Stimulated activated CD4-positive, alpha-beta T cell treated with anti-CD3 and anti-CD28 coated beads, Interleukin-1b, Interleukin-23, amount 100 ng/mL, for 1 hour (primary cell): ENCODE results near the gene SRPK2.
"Not testable (repeated sequence)": the region's sequence is repeated elsewhere in the genome, so short reads cannot be mapped to it uniquely, and the experiment has no call there.

Experiments
- DNase-seq, 2 donors: peaks; one replicate each; pipeline ENCODE4 v3.0.0-alpha.2; 2020; ENCODE audit warnings: low read depth in 2 of 2

The SRPK2 gene

DNA sequence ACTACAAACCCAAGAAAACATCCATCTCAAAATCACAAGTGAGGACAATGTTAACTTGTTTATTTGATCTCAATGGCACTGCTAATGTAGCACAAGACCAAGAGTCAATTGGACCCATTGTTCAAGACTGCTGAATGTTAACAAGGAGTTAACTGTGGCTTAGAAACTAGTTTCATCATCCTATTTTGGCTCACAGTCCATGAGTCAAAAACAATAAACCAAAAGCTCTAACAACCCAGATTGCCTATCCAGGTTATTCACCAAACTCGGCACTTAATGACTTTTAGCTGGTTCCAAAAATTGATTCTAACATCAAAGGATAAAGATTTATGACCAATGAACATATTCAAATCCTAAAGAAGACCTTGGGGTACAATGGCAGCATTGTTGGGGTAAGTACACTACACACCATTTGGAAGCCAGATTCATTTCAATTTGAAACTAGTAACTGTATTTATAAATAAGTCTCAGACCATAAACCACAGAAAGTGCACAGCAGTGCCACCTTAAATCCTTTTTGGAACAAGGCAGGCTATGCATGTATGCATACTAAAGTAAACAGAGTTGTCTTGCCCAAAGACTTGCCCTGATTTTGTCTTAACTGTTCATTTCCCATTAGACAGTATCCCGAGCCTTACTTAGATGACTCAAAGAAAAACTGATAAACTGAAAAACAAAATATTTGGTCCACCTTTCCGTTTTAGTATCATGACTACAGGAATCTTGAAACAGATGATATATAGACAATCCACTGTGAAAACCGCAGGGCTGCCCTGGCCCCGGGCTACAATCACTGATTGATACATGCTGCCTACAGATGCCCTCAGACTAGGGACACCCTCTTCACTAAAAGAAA lies 84.5 kb downstream of the SRPK2 start:
- no peak for DNase-seq

DNA sequence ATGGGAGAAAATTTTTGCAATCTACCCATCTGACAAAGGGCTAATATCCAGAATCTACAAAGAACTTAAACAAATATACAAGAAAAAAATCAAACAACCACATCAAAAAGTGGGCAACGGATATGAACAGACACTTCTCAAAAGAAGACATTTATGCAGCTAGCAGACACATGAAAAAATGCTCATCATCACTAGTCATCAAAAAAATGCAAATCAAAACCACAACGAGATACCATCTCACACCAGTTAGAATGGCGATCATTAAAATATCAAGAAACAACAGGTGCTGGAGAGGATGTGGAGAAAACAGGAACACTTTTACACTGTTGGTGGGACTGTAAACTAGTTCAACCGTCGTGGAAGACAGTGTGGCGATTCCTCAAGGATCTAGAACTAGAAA lies 88.1 kb downstream of the SRPK2 start:
- DNase-seq: not testable (repeated sequence)

DNA sequence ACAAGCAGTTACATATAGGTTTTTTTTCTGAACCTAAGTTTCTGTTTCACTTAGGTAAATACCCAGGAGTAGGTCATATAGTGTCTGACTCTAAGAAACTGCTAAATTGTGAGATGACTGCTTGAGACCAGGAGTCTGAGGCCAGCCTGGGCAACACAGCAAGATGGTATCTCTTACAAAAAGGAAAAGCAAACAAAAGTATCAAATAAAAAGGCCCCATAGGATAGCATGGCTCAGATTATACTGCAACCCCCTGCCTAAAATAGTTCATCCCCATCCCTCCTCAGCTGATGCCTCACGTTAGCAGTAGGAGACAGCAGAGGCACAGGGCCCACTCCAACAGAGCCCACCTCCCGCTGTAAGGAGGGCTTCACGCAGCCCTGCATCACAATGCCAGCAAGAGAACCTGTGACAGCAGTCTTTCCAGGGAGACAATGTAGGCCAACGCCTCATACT lies 90.3 kb downstream of the SRPK2 start:
- no peak for DNase-seq

DNA sequence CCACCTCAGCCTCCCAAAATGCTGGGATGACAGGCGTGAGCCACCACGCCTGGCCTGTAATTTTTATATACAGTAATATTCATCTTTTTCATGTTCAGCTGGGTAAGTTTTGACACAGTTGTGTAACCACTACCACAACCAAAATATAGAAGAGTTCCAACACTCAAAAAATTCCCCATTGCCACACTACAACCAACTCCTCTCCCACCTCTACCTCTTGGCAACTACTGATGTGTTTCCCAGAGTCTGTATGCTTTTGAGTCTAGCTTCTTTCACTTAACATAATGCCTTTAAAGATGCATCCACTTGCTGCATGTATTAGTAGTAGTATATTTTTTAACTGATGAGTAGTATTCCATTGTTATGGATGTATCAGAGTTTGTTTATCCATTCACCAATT lies 90.7 kb downstream of the SRPK2 start:
- no peak for DNase-seq

DNA sequence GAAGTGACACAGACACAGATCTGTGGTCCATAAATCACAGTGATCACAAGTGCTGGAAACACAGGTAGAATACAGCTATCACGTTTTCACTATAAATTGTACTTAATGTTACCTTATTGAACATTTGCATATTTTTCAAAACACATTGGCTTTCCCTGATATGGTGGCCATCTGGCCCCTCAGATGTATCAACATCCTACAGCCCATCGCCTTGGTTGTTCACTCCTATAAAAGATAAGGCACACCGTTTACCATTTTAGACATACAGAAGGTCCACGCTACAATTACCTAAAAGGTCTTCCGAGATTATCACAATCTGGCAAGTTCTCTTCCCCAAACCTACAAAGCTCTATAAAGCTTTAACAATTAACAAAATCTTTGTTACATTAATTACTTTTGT lies 91.4 kb downstream of the SRPK2 start:
- no peak for DNase-seq

DNA sequence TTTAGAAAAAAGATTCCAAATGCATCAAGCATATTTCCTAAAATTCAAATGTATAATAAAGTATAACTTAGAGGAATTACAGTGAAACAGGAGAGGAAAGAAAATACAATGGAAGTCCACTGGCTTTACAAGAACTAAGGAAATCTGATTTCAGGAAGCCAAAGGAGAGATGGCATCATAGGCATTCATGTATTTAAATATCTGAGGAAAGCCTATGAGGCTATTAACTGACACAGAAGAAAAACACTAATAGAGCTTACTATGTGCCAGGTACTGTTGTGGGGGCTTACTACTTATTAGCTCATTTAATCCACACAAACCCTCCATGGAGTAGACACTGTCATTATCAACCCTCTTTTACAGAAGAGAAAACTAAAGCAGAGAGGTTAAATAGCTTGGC lies 92.2 kb downstream of the SRPK2 start:
- DNase-seq: no peak

DNA sequence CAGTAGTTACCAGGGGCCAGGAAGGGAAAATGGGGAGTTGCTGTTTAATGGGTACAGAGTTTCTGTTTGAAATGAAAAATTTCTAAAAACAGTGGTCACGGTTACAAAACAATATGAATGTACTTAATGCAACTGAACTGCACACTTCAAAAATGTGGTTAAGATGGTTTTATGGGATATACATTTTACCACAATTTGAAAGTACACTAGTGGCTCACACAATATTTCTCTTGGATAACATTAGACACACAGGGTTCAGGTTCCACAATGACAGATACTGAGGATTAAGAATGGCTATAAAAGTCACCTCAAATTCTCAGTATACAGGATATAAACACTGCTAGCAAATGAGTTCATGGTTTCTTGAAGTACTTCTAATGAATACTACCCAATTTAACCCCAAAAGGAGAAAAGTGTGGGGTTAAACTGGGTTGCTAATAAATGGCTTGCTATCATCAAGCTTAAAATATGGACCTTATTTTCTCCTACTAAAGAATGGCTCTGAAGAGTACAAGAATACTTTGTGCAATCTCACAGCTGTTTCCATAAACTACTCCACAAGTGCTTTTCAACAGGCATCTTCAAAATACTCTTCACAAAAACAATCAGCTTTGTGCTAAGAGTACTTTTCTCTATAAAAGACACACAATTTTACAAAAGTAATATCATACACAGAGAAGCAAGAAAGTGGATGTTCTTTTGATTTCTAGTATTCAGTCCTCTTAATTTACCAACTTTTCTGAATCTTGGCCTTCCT lies 92.9 kb downstream of the SRPK2 start:
- DNase-seq: no peak

DNA sequence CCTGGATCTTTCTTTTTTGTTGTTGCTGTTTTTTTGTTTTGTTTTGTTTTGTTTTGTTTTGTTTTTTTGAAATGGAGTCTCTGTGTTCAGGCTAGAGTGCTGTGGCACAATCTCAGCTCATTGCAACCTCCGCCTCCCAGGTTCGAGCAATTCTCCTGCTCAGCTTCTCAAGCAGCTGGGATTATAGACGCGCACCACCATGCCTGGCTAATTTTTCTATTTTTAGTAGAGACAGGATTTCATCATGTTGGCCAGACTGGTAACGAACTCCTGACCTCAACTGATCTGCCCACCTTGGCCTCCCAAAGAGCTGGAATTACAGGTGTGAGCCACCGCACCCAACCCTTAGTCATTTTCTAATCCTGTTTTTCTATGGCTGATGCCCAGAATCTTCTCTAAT lies 94.2 kb downstream of the SRPK2 start:
- DNase-seq: not testable (repeated sequence)

DNA sequence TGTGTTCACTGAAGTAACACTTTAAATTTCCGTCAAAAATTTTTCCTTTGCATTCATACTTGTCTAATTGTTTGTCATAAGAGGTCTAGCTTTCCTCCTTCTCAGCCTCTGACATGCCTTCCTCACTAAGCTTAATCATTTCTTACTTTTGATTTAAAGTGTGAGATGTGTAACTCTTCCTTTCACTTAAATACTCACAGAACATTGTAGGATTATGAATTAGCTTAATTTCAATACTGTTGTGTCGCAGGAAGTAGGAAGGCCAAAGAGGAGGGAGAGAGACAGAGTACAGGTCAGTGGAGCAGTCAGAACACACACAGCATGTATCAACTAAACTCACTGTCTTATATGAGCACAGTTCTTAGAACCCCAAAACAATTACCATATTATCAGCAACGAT lies 99.0 kb downstream of the SRPK2 start:
- DNase-seq: no peak

DNA sequence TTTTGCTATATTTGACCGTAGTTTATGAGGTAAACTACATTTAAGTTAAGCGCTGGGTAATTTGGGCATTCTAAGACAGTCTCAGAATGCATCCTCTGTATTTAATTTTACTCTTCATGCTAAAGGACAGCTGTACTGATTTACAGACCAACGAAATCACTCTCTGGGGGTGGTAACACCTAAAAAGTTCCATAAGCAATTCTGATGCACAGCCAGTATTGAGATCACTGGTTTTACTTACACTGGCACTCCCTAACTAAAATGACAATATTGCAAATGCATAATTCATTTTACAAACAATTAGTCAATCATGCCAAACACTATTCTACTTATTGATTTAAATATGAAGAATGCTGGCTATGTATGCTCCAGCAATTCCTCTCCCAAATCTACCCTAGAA lies 102.3 kb downstream of the SRPK2 start:
- DNase-seq: no peak

DNA sequence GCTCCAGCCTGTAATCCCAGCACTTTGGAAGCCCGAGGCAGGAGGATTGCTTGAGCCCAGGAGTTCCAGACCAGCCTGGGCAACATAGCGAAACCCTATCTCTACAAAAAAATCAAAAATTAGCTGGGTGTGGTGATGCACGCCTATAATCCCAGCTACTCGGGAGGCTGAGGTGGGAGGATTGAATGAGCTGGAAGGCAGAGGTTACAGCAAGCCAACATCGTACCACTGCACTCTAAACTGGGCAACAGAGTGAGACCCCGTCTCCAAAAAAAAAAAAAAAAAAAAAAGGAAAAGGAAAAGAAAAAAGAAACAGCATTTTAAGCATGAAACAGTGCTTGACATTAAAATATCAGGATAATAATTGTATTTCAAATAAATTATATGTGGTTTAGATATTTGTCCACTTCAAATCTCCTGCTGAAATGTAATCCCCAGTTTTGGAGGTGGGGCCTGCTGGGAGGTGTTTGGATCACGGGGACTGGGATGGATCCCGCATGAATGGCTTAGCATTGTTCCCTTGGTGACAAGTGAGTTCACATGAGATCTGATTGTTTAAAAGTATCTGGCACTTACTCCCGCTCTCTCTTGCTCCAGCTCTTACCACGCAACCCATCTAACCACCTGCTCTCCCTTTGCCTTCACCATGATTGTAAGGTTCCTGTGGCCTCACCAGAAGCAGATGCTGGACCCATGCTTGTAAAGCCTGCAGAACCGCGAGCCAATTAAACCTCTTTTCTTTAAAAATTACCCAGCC lies 103.4 kb downstream of the SRPK2 start:
- no peak for DNase-seq

DNA sequence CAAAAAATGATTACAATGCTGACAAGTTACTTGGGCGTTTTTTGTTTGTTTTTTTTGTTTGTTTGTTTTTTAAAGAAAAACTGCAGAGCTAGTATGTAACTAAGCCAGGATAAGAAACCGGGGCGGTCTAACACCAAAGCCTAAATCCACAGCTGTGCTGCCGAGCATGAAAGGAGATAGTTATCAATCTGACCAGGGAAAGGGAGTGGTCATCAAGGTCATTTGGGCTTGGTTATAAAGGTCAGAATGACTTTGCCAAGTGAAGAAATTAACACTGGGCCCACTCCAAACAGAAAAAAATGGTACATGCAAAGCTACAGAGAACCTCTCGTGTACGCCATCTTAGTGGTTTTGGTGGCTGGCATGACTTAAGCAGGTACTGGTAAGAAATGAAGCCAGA lies 104.7 kb downstream of the SRPK2 start:
- DNase-seq: no peak

DNA sequence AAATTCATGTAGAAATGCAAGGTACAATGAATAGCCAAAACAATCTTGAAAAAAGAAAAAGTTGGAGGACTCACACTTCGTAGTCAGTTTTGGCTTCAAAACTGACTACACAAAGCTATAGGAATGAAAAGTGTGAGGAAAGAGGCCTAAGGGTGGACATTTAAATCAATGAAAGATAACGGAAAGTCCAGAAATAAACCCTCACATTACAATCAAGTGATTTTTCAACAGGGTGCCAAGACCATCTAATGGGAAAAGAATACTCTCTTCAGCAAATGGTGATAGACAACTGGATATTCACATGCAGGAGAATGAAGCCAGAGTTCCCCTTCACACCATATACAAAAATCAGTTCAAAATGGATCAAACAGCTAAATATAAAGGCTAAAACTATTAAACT lies 106.8 kb downstream of the SRPK2 start:
- no peak for DNase-seq

DNA sequence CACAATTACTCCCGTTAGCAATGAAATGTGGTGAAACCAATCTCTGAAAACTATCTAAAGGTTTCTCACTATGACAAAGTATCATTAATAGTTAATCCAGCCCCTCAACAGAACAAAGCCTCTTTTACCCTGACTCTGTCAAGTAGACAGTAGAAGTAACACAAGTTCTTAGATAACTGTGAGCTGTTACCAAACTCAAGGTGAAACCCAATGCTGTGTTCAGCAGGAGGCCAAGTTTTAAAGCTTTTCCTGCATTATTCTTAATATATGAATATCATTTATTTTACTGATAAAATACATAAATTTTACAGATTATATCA lies 109.1 kb downstream of the SRPK2 start:
- DNase-seq: no peak

DNA sequence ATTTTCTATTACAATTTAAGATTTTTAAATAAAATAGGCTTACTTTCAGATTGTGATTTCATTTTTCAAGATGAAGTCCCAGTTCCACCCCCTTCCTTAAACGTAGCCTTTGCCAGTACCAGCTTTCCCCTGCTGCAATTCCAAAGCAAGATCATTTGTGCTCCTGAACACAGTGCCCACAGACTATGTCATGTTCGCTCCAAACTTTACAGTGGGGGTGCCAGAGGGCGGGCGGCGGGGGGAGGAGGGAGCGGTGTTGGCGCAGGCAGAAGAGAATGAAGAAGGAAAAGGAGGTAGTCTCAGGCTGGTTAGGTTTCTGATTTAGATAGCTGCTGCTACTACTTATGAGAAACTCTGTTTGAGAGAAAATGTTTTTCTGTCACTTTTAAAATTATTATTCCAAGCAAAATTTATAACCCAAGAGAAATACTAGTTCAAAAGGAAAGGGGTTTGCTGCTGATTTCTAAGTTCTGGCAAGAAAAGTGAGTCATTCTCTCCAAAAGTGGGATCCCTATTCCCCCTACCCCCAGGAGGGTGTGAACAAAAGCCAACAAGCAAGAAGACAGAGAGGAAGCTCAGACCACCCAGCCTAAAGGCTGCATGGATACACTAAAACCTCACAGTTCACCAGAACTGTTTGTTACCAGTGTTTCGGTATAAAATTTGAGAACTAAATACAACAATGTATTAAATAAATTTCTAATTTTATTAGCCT lies 109.6 kb downstream of the SRPK2 start:
- no peak for DNase-seq

DNA sequence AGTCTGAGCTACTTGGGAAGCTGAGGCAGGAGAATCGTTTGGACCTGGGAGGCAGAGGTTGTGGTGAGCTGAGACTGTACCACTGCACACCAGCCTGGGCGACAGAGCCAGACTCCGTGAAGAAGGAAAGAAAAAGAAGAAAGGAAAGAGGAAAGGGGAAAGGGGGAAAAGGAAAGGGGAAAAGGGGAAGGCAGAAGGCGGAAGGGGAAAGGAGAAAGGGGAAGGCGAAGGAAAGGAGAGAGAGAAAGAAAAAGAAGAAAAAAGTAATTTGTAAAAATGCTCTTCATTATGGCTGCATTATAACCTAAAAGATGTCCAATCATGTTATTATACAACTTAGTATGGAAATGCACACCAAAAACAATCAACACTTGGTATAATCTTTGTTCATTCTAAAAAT lies 110.2 kb downstream of the SRPK2 start:
- DNase-seq: no peak

DNA sequence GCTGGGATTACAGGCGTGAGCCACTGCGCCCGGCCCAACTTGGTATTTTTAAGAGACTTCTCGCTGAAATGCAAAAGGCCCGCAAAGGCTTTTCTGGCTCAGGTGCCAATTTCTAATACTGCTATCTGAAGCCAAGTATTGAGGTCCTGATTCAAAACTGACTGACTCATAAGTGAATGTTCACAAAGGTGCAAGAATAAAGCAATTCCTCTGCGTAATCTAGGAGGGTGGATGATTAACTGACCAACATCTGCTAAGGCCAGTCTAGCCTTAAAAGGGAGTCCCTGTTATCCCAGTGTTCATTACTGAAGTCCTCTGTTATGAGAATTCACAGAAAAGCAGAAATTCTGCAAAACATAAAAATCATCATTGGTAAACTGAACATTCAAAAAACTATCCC lies 111.4 kb downstream of the SRPK2 start:
- no peak for DNase-seq

DNA sequence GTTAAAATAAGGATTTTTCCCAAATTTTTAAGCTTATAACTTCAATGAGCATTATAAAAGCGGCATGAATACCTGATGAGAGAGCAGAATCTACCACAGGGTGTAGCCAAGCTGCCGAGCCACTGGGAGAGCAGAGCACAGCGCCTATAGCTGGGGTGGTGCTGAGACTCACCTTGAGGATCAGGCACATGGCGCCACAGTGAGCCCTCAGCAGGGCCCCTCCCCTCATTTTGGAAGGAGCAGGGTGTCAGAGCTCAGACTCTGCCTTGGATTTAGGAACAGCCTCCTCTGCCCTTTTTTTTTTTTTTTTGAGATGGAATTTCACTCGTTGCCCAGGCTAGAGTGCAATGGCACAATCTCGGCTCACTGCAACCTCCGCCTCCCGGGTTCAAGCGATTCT lies 118.6 kb downstream of the SRPK2 start:
- no peak for DNase-seq

DNA sequence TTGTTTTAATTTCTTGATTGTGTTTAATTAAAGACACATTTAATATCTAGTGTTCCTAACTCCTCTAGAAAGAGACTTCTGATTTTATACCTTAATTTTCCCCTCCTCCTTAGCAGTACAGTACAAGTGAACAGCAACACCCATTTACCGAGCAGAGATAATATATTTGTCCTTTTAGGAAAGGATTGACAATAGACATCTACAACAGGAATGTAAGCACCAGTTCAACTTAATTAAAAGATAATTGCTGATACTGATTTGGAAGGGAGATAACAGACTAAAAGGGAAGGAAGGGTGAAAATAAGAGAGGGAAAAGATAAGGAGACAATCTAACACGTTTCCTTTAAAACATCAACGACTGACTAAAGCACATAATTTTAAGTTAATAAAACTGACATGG lies 119.3 kb downstream of the SRPK2 start:
- no peak for DNase-seq

DNA sequence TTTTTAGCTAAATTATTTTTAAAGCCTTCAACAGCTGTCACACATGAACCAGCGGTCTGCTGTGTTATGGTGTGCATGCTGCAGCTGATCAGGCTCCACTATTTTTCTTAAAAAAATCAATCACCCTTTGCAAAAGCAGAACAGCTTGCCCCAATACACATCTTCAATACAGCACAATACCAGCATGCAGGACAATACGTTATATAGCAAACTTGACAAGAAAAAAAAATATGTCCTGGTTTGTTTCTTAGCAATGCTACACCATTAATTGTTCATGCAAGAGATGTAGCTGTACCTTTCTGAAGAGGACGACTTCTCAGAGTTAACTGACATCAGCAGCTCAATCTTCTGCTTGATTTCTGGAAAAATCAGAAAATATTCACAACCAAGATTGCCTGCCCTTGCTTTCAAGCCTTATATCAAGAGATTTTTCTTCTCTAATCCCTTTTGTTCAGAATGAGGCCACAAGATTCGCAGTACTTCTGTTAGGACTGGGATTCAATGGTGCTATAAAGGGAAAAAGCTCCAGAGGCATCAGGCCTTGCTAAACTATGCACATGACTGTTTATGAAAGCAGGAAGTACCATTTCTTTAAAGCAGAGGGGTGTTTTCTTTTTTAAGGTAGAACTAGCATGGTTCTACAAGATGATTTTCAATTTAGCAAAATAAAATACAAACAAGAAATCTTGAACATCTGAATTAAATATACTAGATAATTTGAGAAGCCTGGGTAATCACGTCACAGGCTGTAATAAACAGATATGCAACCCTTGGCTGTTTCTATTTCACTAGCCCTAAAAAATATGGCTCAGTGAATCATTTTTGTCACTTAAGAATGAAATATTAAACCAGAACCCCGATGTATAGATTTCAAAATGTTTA lies 120.0 kb downstream of the SRPK2 start:
- DNase-seq: no peak

DNA sequence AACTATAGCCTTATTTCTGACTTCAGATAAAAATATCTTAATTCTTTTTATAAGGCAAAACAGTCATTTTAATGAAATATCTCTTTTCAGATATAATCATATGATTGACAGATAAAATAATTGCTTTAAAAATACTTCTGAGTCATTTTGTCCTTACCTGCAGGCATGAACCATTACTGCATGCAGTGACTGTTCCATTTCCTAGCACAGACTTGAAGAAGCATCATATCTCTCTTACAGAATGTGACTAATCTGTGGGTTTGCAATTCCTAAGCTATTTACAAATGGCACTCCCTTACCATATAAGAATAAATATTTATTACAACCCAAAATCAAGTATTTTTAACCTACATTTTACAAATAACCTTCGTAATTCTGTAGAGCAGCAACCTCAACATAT lies 120.7 kb downstream of the SRPK2 start:
- no peak for DNase-seq
